ENCODE measurements around the gene CGRRF1.

CGRRF1 gene

GRCh38 chr14:54475911-54476310, 33.8 kb upstream of the CGRRF1 start:
- DNase-seq: no peak
- H3K4me3 ChIP-seq (ENCODE audit: insufficient read depth, low read depth, low read length, poor library complexity, severe bottlenecking): no peak overlapping the region
- no peak overlapping the region for H3K27ac ChIP-seq (ENCODE audit: insufficient read depth, low read length, poor library complexity, severe bottlenecking)
- peaks cover 24% of the 10 kb centered on the region for H3K36me3 ChIP-seq (ENCODE audit: control insufficient read depth, insufficient read depth, low read length)
- H3K27me3 ChIP-seq (replicated peaks; ENCODE audit: control insufficient read depth, insufficient read depth, low read length, poor library complexity, severe bottlenecking): no peaks in the 10 kb centered on the region
- H3K4me1 ChIP-seq (ENCODE audit: control insufficient read depth, insufficient read depth, low read length, poor library complexity, severe bottlenecking): no peaks in the 10 kb centered on the region
- H3K9me3 ChIP-seq (ENCODE audit: control insufficient read depth, low read length): no peaks in the 10 kb centered on the region

DNA sequence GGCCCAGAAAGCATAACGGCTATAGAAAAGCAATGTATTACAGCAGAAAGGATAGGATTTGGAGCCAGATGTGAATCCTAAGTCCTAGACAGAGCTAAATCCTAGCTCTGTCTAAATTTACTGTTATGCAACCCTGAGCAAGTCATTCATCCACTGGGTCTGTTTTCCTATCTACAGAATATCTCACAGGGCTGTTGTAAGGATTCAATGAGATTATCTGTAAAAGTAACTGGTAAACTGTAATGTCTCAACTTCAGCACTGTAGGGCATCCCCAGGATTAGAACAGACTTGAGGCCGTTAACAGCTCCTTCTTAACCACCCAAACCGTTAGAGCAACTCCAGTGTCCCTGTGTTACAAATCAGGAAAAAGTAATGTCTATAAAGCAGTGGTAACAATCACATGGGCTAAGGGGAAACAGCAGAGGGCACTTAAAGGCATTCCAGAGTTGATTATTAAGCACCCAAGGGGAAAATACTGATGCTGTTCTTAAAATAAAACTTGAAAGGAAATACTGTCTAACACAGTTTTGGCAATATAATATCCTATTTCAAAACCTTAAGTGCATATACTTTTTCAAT, 31.0 kb upstream of the CGRRF1 start:
- Histone ChIP-seq H3K4me1 (ENCODE audit: control insufficient read depth, insufficient read depth, low read length, poor library complexity, severe bottlenecking) (no peaks in the 10 kb centered on the region), H3K27me3 (replicated peaks; ENCODE audit: control insufficient read depth, insufficient read depth, low read length, poor library complexity, severe bottlenecking) (no peaks in the 10 kb centered on the region), H3K9me3 (ENCODE audit: control insufficient read depth, low read length) (no peaks in the 10 kb centered on the region), H3K36me3 (ENCODE audit: control insufficient read depth, insufficient read depth, low read length) (peaks cover 32% of the 10 kb centered on the region), H3K4me3 (ENCODE audit: insufficient read depth, low read depth, low read length, poor library complexity, severe bottlenecking) (no peak overlapping the region), H3K27ac (ENCODE audit: insufficient read depth, low read length, poor library complexity, severe bottlenecking) (no peak overlapping the region)
- no peak for DNase-seq

DNA sequence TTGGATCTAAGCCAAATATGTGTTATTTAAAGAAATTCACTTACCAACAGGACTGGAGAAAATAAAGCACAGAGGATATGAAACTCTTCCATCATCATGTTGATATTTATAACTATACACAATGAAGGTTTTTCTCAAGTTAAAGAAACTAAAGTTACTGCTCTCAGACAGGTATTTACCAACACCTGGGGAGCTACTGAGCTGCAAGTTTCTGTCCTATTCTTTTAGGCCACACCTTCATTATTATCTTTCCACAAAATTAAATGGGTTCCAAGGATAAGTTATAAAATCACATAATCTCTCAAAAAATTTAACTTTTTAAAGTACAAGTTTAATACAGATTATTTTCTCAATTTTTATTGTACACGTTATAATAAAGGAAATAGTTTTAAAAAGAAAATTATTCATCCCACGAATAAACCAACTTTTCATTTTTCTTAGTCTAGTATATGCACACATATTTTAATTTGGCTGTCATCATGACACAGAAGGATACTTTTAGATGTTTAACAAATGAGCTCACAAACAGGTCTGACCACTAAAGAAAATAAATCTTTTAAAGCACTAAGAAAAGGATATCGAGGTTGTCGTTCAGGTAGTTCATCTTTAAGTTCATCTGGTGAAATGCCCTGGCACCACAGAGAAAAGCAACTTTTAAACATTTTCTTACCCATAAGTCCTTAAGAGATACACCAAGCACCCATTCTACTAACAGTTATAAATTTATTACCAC, 28.7 kb upstream of the CGRRF1 start:
- no peak for DNase-seq
- Histone ChIP-seq H3K4me1 (ENCODE audit: control insufficient read depth, insufficient read depth, low read length, poor library complexity, severe bottlenecking) (no peaks in the 10 kb centered on the region), H3K9me3 (ENCODE audit: control insufficient read depth, low read length) (no peaks in the 10 kb centered on the region), H3K27ac (ENCODE audit: insufficient read depth, low read length, poor library complexity, severe bottlenecking) (no peak overlapping the region), H3K4me3 (ENCODE audit: insufficient read depth, low read depth, low read length, poor library complexity, severe bottlenecking) (no peak overlapping the region), H3K27me3 (replicated peaks; ENCODE audit: control insufficient read depth, insufficient read depth, low read length, poor library complexity, severe bottlenecking) (no peaks in the 10 kb centered on the region), H3K36me3 (ENCODE audit: control insufficient read depth, insufficient read depth, low read length) (peaks cover 32% of the 10 kb centered on the region)

DNA sequence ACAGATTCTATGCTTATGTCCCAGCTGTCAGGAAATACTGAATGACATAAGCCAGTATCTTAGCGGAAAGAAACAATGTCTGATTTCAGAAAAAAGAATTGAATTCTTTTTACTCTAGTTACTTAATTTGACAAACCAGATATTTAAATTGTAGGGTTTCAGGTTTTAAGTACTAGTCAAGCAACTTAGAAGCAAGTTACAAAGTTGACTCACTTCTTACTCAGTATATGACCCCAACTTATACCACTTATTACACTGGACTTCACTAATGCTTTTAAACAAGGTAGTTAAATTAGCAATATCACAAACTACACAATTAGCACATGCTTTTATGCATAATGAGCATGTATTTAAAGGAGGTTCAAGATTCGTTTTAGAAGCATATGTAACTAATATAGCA, 28.0 kb upstream of the CGRRF1 start:
- H3K27me3 ChIP-seq (replicated peaks; ENCODE audit: control insufficient read depth, insufficient read depth, low read length, poor library complexity, severe bottlenecking): no peaks in the 10 kb centered on the region
- H3K27ac ChIP-seq (ENCODE audit: insufficient read depth, low read length, poor library complexity, severe bottlenecking): no peak overlapping the region
- peaks cover 32% of the 10 kb centered on the region for H3K36me3 ChIP-seq (ENCODE audit: control insufficient read depth, insufficient read depth, low read length)
- H3K9me3 ChIP-seq (ENCODE audit: control insufficient read depth, low read length): no peaks in the 10 kb centered on the region
- H3K4me3 ChIP-seq (ENCODE audit: insufficient read depth, low read depth, low read length, poor library complexity, severe bottlenecking): no peak overlapping the region
- no peak for DNase-seq
- no peaks in the 10 kb centered on the region for H3K4me1 ChIP-seq (ENCODE audit: control insufficient read depth, insufficient read depth, low read length, poor library complexity, severe bottlenecking)

GRCh38 chr14:54483073-54483745, 26.5 kb upstream of the CGRRF1 start:
- H3K4me1 ChIP-seq (ENCODE audit: control insufficient read depth, insufficient read depth, low read length, poor library complexity, severe bottlenecking): peaks cover 3% of the 10 kb centered on the region
- no peaks in the 10 kb centered on the region for H3K9me3 ChIP-seq (ENCODE audit: control insufficient read depth, low read length)
- H3K27ac ChIP-seq (ENCODE audit: insufficient read depth, low read length, poor library complexity, severe bottlenecking): no peak overlapping the region
- no peak overlapping the region for H3K4me3 ChIP-seq (ENCODE audit: insufficient read depth, low read depth, low read length, poor library complexity, severe bottlenecking)
- no peak for DNase-seq
- H3K36me3 ChIP-seq (ENCODE audit: control insufficient read depth, insufficient read depth, low read length): peaks cover 25% of the 10 kb centered on the region
- no peaks in the 10 kb centered on the region for H3K27me3 ChIP-seq (replicated peaks; ENCODE audit: control insufficient read depth, insufficient read depth, low read length, poor library complexity, severe bottlenecking)

GRCh38 chr14:54483846-54484245, 25.9 kb upstream of the CGRRF1 start:
- no peaks in the 10 kb centered on the region for H3K9me3 ChIP-seq (ENCODE audit: control insufficient read depth, low read length)
- peaks cover 18% of the 10 kb centered on the region for H3K36me3 ChIP-seq (ENCODE audit: control insufficient read depth, insufficient read depth, low read length)
- H3K27me3 ChIP-seq (replicated peaks; ENCODE audit: control insufficient read depth, insufficient read depth, low read length, poor library complexity, severe bottlenecking): no peaks in the 10 kb centered on the region
- no peak for DNase-seq
- no peak overlapping the region for H3K4me3 ChIP-seq (ENCODE audit: insufficient read depth, low read depth, low read length, poor library complexity, severe bottlenecking)
- H3K4me1 ChIP-seq (ENCODE audit: control insufficient read depth, insufficient read depth, low read length, poor library complexity, severe bottlenecking): peaks cover 3% of the 10 kb centered on the region
- no peak overlapping the region for H3K27ac ChIP-seq (ENCODE audit: insufficient read depth, low read length, poor library complexity, severe bottlenecking)

- no peak for DNase-seq
- Histone ChIP-seq H3K9me3 (ENCODE audit: control insufficient read depth, low read length) (no peaks in the 10 kb centered on the region), H3K4me3 (ENCODE audit: insufficient read depth, low read depth, low read length, poor library complexity, severe bottlenecking) (no peak overlapping the region)
Observed at GRCh38 chr14:54486685-54487084, 23.0 kb upstream of the CGRRF1 start.

GRCh38 chr14:54487771-54488170, 21.9 kb upstream of the CGRRF1 start:
- Histone ChIP-seq H3K4me3 (ENCODE audit: insufficient read depth, low read depth, low read length, poor library complexity, severe bottlenecking) (peak overlapping the region; percentile 89), H3K9me3 (ENCODE audit: control insufficient read depth, low read length) (no peaks in the 10 kb centered on the region), H3K27ac (ENCODE audit: insufficient read depth, low read length, poor library complexity, severe bottlenecking) (no peak overlapping the region), H3K36me3 (ENCODE audit: control insufficient read depth, insufficient read depth, low read length) (peaks cover 8% of the 10 kb centered on the region), H3K4me1 (ENCODE audit: control insufficient read depth, insufficient read depth, low read length, poor library complexity, severe bottlenecking) (peaks cover 11% of the 10 kb centered on the region), H3K27me3 (replicated peaks; ENCODE audit: control insufficient read depth, insufficient read depth, low read length, poor library complexity, severe bottlenecking) (no peaks in the 10 kb centered on the region)
- no peak for DNase-seq

More at GRCh38 chr14:54486685-54487084, 23.0 kb upstream of the CGRRF1 start:
- Histone ChIP-seq H3K27me3 (replicated peaks; ENCODE audit: control insufficient read depth, insufficient read depth, low read length, poor library complexity, severe bottlenecking) (no peaks in the 10 kb centered on the region), H3K27ac (ENCODE audit: insufficient read depth, low read length, poor library complexity, severe bottlenecking) (no peak overlapping the region), H3K36me3 (ENCODE audit: control insufficient read depth, insufficient read depth, low read length) (peaks cover 10% of the 10 kb centered on the region), H3K4me1 (ENCODE audit: control insufficient read depth, insufficient read depth, low read length, poor library complexity, severe bottlenecking) (peaks cover 11% of the 10 kb centered on the region)

DNA sequence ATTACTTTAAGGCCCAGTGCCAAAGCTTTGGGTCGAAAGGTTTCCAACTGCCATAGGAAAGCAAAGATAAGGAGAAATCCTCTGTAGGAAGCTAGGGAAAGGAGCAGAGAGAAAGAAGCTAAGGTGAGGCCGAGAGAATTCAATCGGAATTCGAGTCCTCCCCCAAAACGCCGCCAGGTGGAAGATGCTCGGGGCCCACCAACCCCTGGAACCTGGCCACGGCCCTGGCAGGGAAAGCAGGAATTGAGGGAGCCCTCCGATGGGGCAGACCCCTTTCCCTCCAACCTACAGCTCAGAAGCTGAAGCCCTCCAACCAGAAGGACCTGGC, 21.4 kb upstream of the CGRRF1 start:
- Histone ChIP-seq H3K27ac (ENCODE audit: insufficient read depth, low read length, poor library complexity, severe bottlenecking) (peak overlapping the region; percentile 81), H3K9me3 (ENCODE audit: control insufficient read depth, low read length) (no peaks in the 10 kb centered on the region), H3K4me3 (ENCODE audit: insufficient read depth, low read depth, low read length, poor library complexity, severe bottlenecking) (peak overlapping the region; percentile 89), H3K36me3 (ENCODE audit: control insufficient read depth, insufficient read depth, low read length) (peaks cover 2% of the 10 kb centered on the region), H3K27me3 (replicated peaks; ENCODE audit: control insufficient read depth, insufficient read depth, low read length, poor library complexity, severe bottlenecking) (no peaks in the 10 kb centered on the region), H3K4me1 (ENCODE audit: control insufficient read depth, insufficient read depth, low read length, poor library complexity, severe bottlenecking) (peaks cover 11% of the 10 kb centered on the region)
- DNase-seq: no peak

DNA sequence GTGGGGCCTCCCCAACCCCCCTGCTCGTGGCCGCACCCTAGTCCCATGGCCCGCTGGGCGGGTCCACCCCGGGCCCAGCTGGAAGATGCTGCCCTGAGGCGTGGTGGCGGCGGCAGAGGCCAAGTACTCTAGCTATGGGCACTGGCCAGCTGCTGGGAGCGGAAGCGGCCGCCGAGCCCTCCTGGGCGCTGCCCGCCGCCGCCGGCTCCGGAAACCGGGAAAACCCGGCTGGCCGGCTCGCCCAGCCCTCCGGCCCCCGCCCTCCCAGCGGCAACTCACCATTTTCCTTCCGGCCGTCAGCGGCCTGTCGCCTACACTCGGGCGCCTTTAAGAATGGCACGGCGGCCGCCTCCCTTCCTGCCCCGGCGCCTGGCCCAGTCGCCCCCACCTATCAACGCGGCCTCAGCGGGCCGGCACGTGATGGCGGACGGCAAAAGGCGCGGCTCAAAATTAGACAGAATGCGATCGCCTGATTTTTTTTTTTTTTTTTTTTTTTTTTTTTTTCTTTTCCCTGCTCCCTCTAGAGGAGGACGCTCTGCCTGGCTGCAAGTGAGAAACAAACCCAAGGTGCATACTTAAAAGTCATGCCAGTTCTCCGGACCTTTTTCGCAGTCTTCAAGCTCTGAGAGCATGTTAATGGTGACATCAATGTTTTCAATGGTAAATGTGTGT, 20.9 kb upstream of the CGRRF1 start, which contains the start of gene GMFB:
Gene GMFB, minus strand, starts transcription at position 335 of the 672 bp plus-strand sequence. Its CDS starts 53 bp downstream, at position 282.
- H3K27me3 ChIP-seq (replicated peaks; ENCODE audit: control insufficient read depth, insufficient read depth, low read length, poor library complexity, severe bottlenecking): no peaks in the 10 kb centered on the region
- H3K36me3 ChIP-seq (ENCODE audit: control insufficient read depth, insufficient read depth, low read length): no peaks in the 10 kb centered on the region
- peaks cover 11% of the 10 kb centered on the region for H3K4me1 ChIP-seq (ENCODE audit: control insufficient read depth, insufficient read depth, low read length, poor library complexity, severe bottlenecking)
- H3K4me3 ChIP-seq (ENCODE audit: insufficient read depth, low read depth, low read length, poor library complexity, severe bottlenecking): peak within 1 kb of the TSS; percentile 89
- peak within 1 kb of the TSS; percentile 81 for H3K27ac ChIP-seq (ENCODE audit: insufficient read depth, low read length, poor library complexity, severe bottlenecking)
- no peaks in the 10 kb centered on the region for H3K9me3 ChIP-seq (ENCODE audit: control insufficient read depth, low read length)
- peak; percentile 82 to 85 (median 85) for DNase-seq

Data from effector memory CD4-positive, alpha-beta T cell (primary cell).